H9 (cell line): ENCODE data around the gene HIF1A. TPM values are rescaled to one million over a fixed set of nuclear protein-coding genes. Genes with fewer than 3 reads are reported as not detected.

Source experiments
- DNase-seq: peaks from one replicate; pipeline ENCODE4 v3.0.0-alpha.2; 2017
- H2AFZ ChIP-seq: one replicate; pipeline ENCODE4 v1.6.1; 2013; ENCODE audit warnings: mild to moderate bottlenecking, low read length, control low read depth, moderate library complexity
- H2AK5ac ChIP-seq: 2 replicates; pipeline ENCODE4 v1.6.1; 2013; ENCODE audit warnings: low read length, control low read depth, mixed read lengths; ENCODE audit not compliant: insufficient read length
- H2BK120ac ChIP-seq: one replicate; pipeline ENCODE4 v1.6.1; 2013; ENCODE audit warnings: low read depth, mild to moderate bottlenecking, low read length, control low read depth, inconsistent platforms; ENCODE audit not compliant: poor library complexity, severe bottlenecking
- H2BK12ac ChIP-seq: 2 replicates; pipeline ENCODE4 v1.6.1; 2013; ENCODE audit warnings: low read length, control low read depth, mixed read lengths, low read depth; ENCODE audit not compliant: insufficient read length
- H2BK15ac ChIP-seq: 2 replicates; pipeline ENCODE4 v1.6.1; 2013; ENCODE audit warnings: low read depth, low read length, control low read depth
- H2BK20ac ChIP-seq: one replicate; pipeline ENCODE4 v1.6.1; 2013; ENCODE audit warnings: low read depth, mild to moderate bottlenecking, low read length, control low read depth, inconsistent platforms; ENCODE audit not compliant: poor library complexity, severe bottlenecking
- H2BK5ac ChIP-seq: 2 replicates; pipeline ENCODE4 v1.6.1; 2013; ENCODE audit warnings: low read length, control low read depth, mixed read lengths; ENCODE audit not compliant: insufficient read length
- H3K14ac ChIP-seq: 2 replicates; pipeline ENCODE4 v1.6.1; 2013; ENCODE audit warnings: low read length, control low read depth; ENCODE audit not compliant: insufficient read depth
- H3K18ac ChIP-seq: 2 replicates; pipeline ENCODE4 v1.6.1; 2013; ENCODE audit warnings: low read depth, mild to moderate bottlenecking, mixed read lengths, low read length, control low read depth; ENCODE audit not compliant: insufficient read length
- H3K23ac ChIP-seq: 2 replicates; pipeline ENCODE4 v1.6.1; 2013; ENCODE audit warnings: low read length, control low read depth, mixed read lengths, low read depth; ENCODE audit not compliant: insufficient read length
- H3K23me2 ChIP-seq: 2 replicates; pipeline ENCODE4 v1.6.1; 2013; ENCODE audit warnings: low read depth, mild to moderate bottlenecking, mixed read lengths, low read length, control low read depth; ENCODE audit not compliant: insufficient read length, poor library complexity, severe bottlenecking
- H3K27ac ChIP-seq: 2 replicates; pipeline ENCODE4 v1.5.1; 2013; ENCODE audit warnings: low read length, control low read depth, mixed read lengths, low read depth; ENCODE audit not compliant: insufficient read length
- H3K27me3 ChIP-seq: 2 replicates; pipeline ENCODE4 v1.6.1; 2013; ENCODE audit warnings: low read length, control low read depth, inconsistent platforms; ENCODE audit not compliant: insufficient read depth
- H3K4ac ChIP-seq: 2 replicates; pipeline ENCODE4 v1.6.1; 2013; ENCODE audit warnings: low read depth, mild to moderate bottlenecking, control low read depth, inconsistent platforms, low read length, moderate library complexity
- H3K4me1 ChIP-seq: 2 replicates; pipeline ENCODE4 v1.6.1; 2013; ENCODE audit warnings: low read length, control low read depth, inconsistent platforms; ENCODE audit not compliant: insufficient read depth
- H3K4me2 ChIP-seq: 2 replicates; pipeline ENCODE4 v1.6.1; 2013; ENCODE audit warnings: low read length, control low read depth, mixed read lengths; ENCODE audit not compliant: insufficient read length, insufficient read depth
- H3K56ac ChIP-seq: 2 replicates; pipeline ENCODE4 v1.6.1; 2013; ENCODE audit warnings: low read depth, mild to moderate bottlenecking, mixed read lengths, low read length, control low read depth; ENCODE audit not compliant: insufficient read length
- H3K79me1 ChIP-seq: 2 replicates; pipeline ENCODE4 v1.6.1; 2013; ENCODE audit warnings: low read depth, mild to moderate bottlenecking, moderate library complexity, low read length, control low read depth, inconsistent platforms; ENCODE audit not compliant: insufficient read depth, poor library complexity, severe bottlenecking
- H3K79me2 ChIP-seq: 2 replicates; pipeline ENCODE4 v1.6.1; 2013; ENCODE audit warnings: low read length, control low read depth, inconsistent platforms; ENCODE audit not compliant: insufficient read depth
- H3K9ac ChIP-seq: 2 replicates; pipeline ENCODE4 v1.6.1; 2013; ENCODE audit warnings: low read length, control low read depth, mixed read lengths; ENCODE audit not compliant: insufficient read length; ENCODE audit errors: extremely low read depth
- H3K9me3 ChIP-seq: one replicate; pipeline ENCODE4 v1.6.1; 2013; ENCODE audit warnings: low read depth, low read length, inconsistent platforms; ENCODE audit not compliant: control insufficient read depth
- H3T11ph ChIP-seq: one replicate; pipeline ENCODE4 v1.6.1; 2013; ENCODE audit warnings: mild to moderate bottlenecking, low read length, control low read depth, inconsistent platforms
- H4K20me1 ChIP-seq: one replicate; pipeline ENCODE4 v1.6.1; 2013; ENCODE audit not compliant: control insufficient read depth, insufficient read length, insufficient read depth
- H4K5ac ChIP-seq: 2 replicates; pipeline ENCODE4 v1.6.1; 2013; ENCODE audit warnings: low read depth, mild to moderate bottlenecking, mixed read lengths, low read length, control low read depth; ENCODE audit not compliant: insufficient read length
- H4K8ac ChIP-seq: replicated peaks from 2 replicates; pipeline ENCODE4 v1.6.1; 2013; ENCODE audit warnings: low read length, control low read depth, mixed read lengths, low read depth; ENCODE audit not compliant: insufficient read length
- H4K91ac ChIP-seq: 2 replicates; pipeline ENCODE4 v1.6.1; 2013; ENCODE audit warnings: low read depth, mild to moderate bottlenecking, moderate library complexity, mixed read lengths, low read length, control low read depth; ENCODE audit not compliant: insufficient read length
- H3K27ac Mint-ChIP-seq, 3 experiments: 2 replicates in 2 of 3; 3 replicates in 1 of 3; pipeline ENCODE4 v1.8.0; 2020 to 2021; ENCODE audit warnings: mixed read lengths in 3 of 3, mild to moderate bottlenecking in 1 of 3, moderate library complexity in 1 of 3
- H3K27me3 Mint-ChIP-seq: 2 replicates; pipeline ENCODE4 v1.8.0; 2021; ENCODE audit warnings: low read depth, mild to moderate bottlenecking, moderate library complexity, mixed read lengths
- H3K36me3 Mint-ChIP-seq, 3 experiments: 2 replicates in 2 of 3; 3 replicates in 1 of 3; pipeline ENCODE4 v1.8.0; 2020 to 2021; ENCODE audit warnings: low read depth in 3 of 3, mixed read lengths in 3 of 3; ENCODE audit not compliant: insufficient read depth in 1 of 3
- H3K4me1 Mint-ChIP-seq, 2 experiments: 2 replicates each; pipeline ENCODE4 v1.8.0; 2020; ENCODE audit warnings: mixed read lengths in 2 of 2
- H3K4me3 Mint-ChIP-seq, 2 experiments: 2 replicates in 1 of 2; 3 replicates in 1 of 2; pipeline ENCODE4 v1.8.0; 2020 to 2021; ENCODE audit warnings: mild to moderate bottlenecking in 2 of 2, mixed read lengths in 2 of 2, moderate library complexity in 1 of 2
- H3K9me3 Mint-ChIP-seq, 2 experiments: 2 replicates in 1 of 2; 3 replicates in 1 of 2; pipeline ENCODE4 v1.8.0; 2020; ENCODE audit warnings: mild to moderate bottlenecking in 2 of 2, mixed read lengths in 2 of 2, moderate library complexity in 1 of 2
- CTCF ChIP-seq: fragments of 200-600 bp; sonication (generic); conservative IDR thresholded peaks from 3 replicates; pipeline ENCODE4 v1.8.0; 2021; ENCODE audit warnings: antibody characterized with exemption, mild to moderate bottlenecking
- WGBS: extraction: QIAGEN DNeasy Blood & Tissue Kit; methylation state at CpG from one replicate; pipeline ENCODE4 v1.1.7; 2013; ENCODE audit warnings: missing lambda C conversion rate, low lambda C conversion rate, mixed read lengths; ENCODE audit not compliant: insufficient read length; ENCODE audit errors: extremely low coverage; 5-methylcytosine and 5-hydroxymethylcytosine counted together
- total RNA-seq: library from RNA; stranded (reverse); gene quantifications from 2 replicates; pipeline ENCODE4 v1.2.1, GENCODE V29; 2021

HIF1A gene
- total RNA-seq, 1 experiment from 2014 or later = 154 TPM

GRCh38 chr14:61700104-61700886 is 5.0 kb downstream of the HIF1A start:
- no peak overlapping the region for H4K91ac ChIP-seq
- no peak overlapping the region for H2BK12ac ChIP-seq
- H3K9me3 ChIP-seq = no peaks in the 10 kb centered on the region
- H2BK120ac ChIP-seq = no peak overlapping the region
- no peak overlapping the region for H3K18ac ChIP-seq
- H3K4me1 ChIP-seq = peaks cover 3% of the 10 kb centered on the region
- no CpG with 5 or more reads among the region's 2 CpGs for whole genome bisulfite sequencing
- no peaks in the 10 kb centered on the region for H3K23me2 ChIP-seq
- no peak overlapping the region for H2BK5ac ChIP-seq
- Mint-ChIP-seq H3K9me3 (peaks cover 0 to 2% of the 10 kb centered on the region in 2 experiments; a peak in 1 of 5 replicates), H3K4me3 (peak overlapping the region in 1 of 2 experiments; percentile 14; a peak in 2 of 5 replicates), H3K36me3 (peaks cover 7 to 13% (median 11%) of the 10 kb centered on the region in 3 experiments; a peak in 6 of 7 replicates), H3K4me1 (peaks cover 59 to 61% of the 10 kb centered on the region in 2 experiments), H3K27ac (peak overlapping the region in 2 of 3 experiments; percentile 9 to 91; a peak in 3 of 7 replicates), H3K27me3 (no peaks in the 10 kb centered on the region)
- H3K56ac ChIP-seq = no peak overlapping the region
- TF ChIP-seq CTCF = no peak
- H2BK20ac ChIP-seq = no peak overlapping the region
- H3K79me1 ChIP-seq = no peaks in the 10 kb centered on the region
- no peaks in the 10 kb centered on the region for H4K20me1 ChIP-seq
- no peak overlapping the region for H3K14ac ChIP-seq
- H3K27me3 ChIP-seq = no peaks in the 10 kb centered on the region
- peaks cover 69% of the 10 kb centered on the region for H3K79me2 ChIP-seq
- H2AK5ac ChIP-seq = no peak overlapping the region
- H2AFZ ChIP-seq = no peak overlapping the region
- H2BK15ac ChIP-seq = no peak overlapping the region
- DNase-seq = no peak
- H4K8ac ChIP-seq = no peak overlapping the region
- H3K27ac ChIP-seq = no peak overlapping the region
- H4K5ac ChIP-seq = no peak overlapping the region
- no peak overlapping the region for H3K4ac ChIP-seq
- H3K9ac ChIP-seq = no peak overlapping the region
- no peak overlapping the region for H3K4me2 ChIP-seq
- H3K23ac ChIP-seq = no peak overlapping the region
- no peak overlapping the region for H3T11ph ChIP-seq
